ENCODE results near the gene C5orf58.

GRCh38 chr5:170288551-170288950 is 55.8 kb downstream of the C5orf58 start:
- TF ChIP-seq, protein P1, sequence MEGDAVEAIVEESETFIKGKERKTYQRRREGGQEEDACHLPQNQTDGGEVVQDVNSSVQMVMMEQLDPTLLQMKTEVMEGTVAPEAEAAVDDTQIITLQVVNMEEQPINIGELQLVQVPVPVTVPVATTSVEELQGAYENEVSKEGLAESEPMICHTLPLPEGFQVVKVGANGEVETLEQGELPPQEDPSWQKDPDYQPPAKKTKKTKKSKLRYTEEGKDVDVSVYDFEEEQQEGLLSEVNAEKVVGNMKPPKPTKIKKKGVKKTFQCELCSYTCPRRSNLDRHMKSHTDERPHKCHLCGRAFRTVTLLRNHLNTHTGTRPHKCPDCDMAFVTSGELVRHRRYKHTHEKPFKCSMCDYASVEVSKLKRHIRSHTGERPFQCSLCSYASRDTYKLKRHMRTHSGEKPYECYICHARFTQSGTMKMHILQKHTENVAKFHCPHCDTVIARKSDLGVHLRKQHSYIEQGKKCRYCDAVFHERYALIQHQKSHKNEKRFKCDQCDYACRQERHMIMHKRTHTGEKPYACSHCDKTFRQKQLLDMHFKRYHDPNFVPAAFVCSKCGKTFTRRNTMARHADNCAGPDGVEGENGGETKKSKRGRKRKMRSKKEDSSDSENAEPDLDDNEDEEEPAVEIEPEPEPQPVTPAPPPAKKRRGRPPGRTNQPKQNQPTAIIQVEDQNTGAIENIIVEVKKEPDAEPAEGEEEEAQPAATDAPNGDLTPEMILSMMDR (IDR thresholded peaks at IDR 0.05) = no peak
- no peak for TF ChIP-seq EZH2 (IDR thresholded peaks at IDR 0.05; ENCODE audit: borderline replicate concordance, insufficient read depth, low read depth, low read length, poor library complexity, severe bottlenecking)

Data from B cell (primary cell).